Renal pelvis (tissue), 4 donors: ENCODE measurements around the gene TGFB2. TPM values are rescaled to one million over a fixed set of nuclear protein-coding genes. Genes with fewer than 3 reads are reported as not detected.

Source experiments
- DNase-seq: peaks from one replicate; pipeline ENCODE4 v3.0.0-alpha.2; 2013
- polyA plus RNA-seq, 3 donors: library from polyadenylated mRNA; unstranded; fragments of 120-200 nt; gene quantifications; one replicate each; pipeline ENCODE4 v1.2.1, GENCODE V29; 2013; ENCODE audit not compliant: insufficient read length in 3 of 3

Gene TGFB2
- polyA plus RNA-seq, 3 donors, result 8.5 to 14.2 (median 11.5) TPM

DNA sequence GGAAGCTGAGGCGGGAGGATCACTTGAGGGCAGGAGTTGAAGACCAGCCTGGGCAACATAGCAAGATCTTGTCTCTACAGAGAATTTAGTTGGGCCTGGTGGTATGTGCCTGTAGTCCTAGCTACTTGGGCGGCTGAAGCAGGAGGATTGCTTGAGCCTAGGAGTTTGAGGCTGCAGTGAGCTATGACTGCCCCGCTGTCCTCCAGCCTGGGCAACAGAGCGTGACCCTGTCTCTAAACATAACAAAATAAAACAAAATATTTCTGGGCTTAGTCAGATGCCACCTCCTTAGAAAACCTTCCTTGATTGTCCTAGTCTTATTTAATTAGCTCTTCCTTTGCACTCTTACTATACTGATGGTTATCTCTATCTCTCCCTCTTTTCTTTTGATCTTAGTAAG lies 8.5 kb downstream of the TGFB2 start:
- no peak for DNase-seq

- DNase-seq, result no peak
Measured at GRCh38 chr1:218355278-218355677, 10.1 kb downstream of the TGFB2 start.

- no peak for DNase-seq
Measured at GRCh38 chr1:218357211-218357892, 12.2 kb downstream of the TGFB2 start.

GRCh38 chr1:218357893-218358232 lies 12.7 kb downstream of the TGFB2 start:
- no peak for DNase-seq

DNA sequence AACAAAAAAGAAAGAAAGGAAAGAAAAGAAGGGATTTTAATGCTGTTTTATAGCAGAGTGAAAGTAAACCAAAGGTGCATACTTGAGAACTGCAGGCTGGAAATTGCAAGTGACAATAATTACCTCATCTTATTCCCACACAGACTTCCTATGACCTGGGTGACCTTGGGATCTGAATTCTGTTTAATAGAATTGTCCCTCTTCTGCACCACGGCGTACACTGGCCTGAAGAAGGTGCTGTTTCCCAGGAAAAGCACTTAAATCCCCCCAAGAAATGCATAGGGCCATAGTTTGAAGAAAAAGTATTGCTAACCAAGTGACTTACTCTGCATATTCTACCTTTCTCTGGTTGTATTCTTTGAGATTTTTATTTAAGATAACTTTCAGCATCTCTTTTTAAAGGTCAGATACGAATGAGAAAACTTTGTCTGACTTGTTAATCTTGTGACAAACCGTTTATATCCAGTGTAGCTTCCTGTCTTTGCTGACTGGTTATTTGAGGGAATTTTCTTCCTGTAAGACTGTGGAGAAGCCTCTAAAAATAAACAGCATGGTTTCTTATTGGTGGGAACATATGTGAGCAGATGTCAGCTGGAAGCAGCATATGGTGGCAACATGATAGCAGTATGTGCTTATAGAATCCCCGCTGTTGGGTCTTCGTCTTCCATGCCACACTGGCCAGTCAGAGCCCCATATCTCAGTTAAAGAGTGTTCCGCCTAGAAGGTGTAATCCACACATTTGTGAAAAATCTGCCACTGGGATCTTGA lies 16.3 kb downstream of the TGFB2 start:
- no peak for DNase-seq

GRCh38 chr1:218362418-218363076 lies 17.4 kb downstream of the TGFB2 start:
- no peak for DNase-seq

- no peak for DNase-seq
Measured at GRCh38 chr1:218363141-218363540, 18.0 kb downstream of the TGFB2 start.

GRCh38 chr1:218364028-218364710 lies 19.0 kb downstream of the TGFB2 start:
- DNase-seq, result no peak

GRCh38 chr1:218365226-218365999 lies 20.3 kb downstream of the TGFB2 start:
- DNase-seq, result no peak

DNA sequence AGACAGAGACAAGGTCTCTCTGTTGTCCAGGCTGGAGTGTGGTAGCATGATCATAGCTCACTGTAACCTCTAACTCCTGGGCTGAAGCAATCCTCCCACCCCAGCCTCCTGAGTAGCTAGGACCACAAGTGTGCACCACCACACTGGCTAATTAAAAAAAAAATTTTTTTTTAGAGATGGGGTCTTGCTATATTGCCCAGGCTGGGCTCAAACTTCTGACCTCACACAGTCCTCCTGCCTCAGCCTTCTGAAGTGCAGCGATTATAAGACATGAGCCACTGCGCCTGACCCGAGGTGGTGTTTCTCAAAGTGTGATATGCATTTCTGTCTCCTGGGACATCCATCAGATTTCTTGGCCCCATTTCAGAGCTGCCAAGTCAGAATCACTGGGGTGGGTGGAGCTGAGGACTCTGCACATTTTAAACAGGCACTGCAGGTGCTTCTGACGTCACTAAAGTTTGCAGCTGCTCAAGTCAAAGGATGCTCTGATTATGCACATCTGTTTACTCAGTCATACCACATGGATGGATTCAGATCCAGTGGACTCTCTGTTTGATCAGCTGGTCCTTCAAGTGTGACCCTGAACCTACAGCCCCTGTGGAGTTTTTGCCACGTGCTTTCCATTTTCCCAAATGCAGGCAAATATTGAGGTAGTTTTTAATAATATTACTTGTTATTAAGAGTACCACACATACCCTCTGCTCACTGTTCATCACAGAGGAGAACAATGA lies 21.4 kb downstream of the TGFB2 start:
- DNase-seq, result no peak

- DNase-seq, result no peak
Measured at GRCh38 chr1:218367118-218367517, 22.0 kb downstream of the TGFB2 start.

GRCh38 chr1:218368686-218369085 lies 23.6 kb downstream of the TGFB2 start:
- no peak for DNase-seq

- no peak for DNase-seq
Measured at GRCh38 chr1:218369688-218370511, 24.8 kb downstream of the TGFB2 start.

DNA sequence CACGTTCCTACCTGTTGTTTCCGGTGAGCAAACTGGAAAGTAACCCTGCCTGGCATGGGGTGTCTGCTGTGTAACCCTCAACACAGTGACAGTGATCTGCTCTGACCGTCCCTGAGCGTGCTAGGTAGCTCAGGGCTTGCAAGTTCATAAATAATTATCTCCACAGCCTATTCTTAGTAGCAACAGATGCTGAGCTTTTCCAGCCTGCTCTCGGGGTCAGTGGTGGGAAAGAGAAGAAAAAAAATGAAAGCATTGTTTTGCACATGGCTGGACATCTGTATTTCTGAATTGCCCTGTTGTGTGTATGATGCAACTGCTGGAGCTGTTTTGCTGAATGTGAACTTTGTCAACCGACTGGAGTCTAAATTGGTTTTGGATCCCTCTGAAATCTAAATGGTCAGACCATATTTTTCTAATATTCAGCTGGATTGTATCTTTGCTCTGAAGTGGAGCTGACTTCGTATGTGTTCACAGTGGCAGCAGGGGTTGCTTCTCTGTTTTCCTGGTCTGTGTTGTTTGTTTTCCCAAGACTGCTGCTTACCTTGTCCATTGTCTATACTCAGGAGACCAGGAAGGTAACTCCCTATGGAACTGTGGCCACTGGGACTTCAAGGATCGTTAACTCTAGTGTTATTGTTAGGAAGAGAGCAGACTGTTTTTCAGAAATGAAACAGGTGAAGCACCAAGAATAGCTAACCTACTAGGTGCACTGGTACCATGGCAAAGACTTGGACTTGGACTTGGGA lies 27.0 kb downstream of the TGFB2 start:
- no peak for DNase-seq

- no peak for DNase-seq
Measured at GRCh38 chr1:218374401-218375353, 29.5 kb downstream of the TGFB2 start.

- DNase-seq, result no peak
Measured at GRCh38 chr1:218376722-218377121, 31.6 kb downstream of the TGFB2 start.

DNA sequence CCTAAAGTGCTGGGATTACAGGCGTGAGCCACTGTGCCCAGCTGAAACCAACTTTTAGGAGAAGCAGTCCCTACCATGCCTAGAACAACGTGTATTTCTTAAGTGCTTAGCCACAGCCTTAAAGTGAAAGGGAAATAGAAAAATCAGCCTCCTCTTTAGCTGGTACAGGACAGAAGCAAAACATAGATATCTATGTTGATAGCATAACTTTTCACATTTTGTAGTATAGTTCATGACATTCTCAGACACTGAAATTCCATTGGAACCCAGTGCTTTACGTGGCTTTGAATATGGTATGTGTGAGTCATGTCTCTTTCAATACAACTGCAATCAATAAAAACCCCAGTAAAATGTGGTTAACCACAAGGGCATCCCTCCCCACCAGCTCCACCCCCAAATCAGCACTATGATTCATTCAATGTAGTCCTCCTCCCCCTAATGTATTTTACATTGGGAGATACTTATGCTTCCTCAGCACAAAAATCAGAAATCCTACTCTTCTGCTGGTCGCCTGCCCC lies 32.1 kb downstream of the TGFB2 start:
- no peak for DNase-seq
